PC-3 (cell line): ENCODE measurements around the gene PPP2R3B. TPM values are rescaled to one million over a fixed set of nuclear protein-coding genes. Genes with fewer than 3 reads are reported as not detected.
"Not testable (repeated sequence)": the region's sequence is repeated elsewhere in the genome, so short reads cannot be mapped to it uniquely, and the experiment has no call there.

Experiments used
- ATAC-seq: fragments of 200-7000 bp; cut with Tn5 transposase; 2 replicates; pipeline ENCODE4 v1.9.1; 2020; ENCODE audit warnings: mild to moderate bottlenecking, moderate library complexity
- BruUV-seq: library from RNA; stranded (reverse); fragments of 400-500 nt; replicated peaks from 2 replicates; lab custom pipeline; 2021; lab: Mats Ljungman, UMichigan
- CTCF ChIA-PET: fragments of 300-600 bp; sonication (Branson Sonifier 250); formaldehyde crosslinking; loops from one replicate; lab custom pipeline; 2022; ENCODE audit warnings: antibody characterized with exemption; lab: Charles Lee
- POLR2A ChIA-PET: fragments of 300-600 bp; sonication (Branson Sonifier 250); formaldehyde crosslinking; loops from one replicate; lab custom pipeline; 2022; ENCODE audit warnings: antibody characterized with exemption; ENCODE audit not compliant: unreplicated experiment; lab: Charles Lee
- DNase-seq: peaks from one replicate; pipeline ENCODE4 v3.0.0-alpha.2; 2015
- H2AFZ ChIP-seq: fragments of 300-600 bp; sonication (generic); 2 replicates; pipeline ENCODE4 v1.6.0; 2016; ENCODE audit warnings: antibody characterized with exemption, low read length
- H3F3A ChIP-seq: fragments of 300-600 bp; sonication (generic); one replicate; pipeline ENCODE4 v1.6.0; 2017; ENCODE audit warnings: antibody characterized with exemption, low read length, control low read depth, mild to moderate bottlenecking; ENCODE audit not compliant: unreplicated experiment
- H3K27ac ChIP-seq: fragments of 300-600 bp; sonication (generic); 2 replicates; pipeline ENCODE4 v1.5.1; 2016; ENCODE audit warnings: mild to moderate bottlenecking, low read length
- H3K27me3 ChIP-seq: fragments of 300-600 bp; sonication (generic); 2 replicates; pipeline ENCODE4 v1.6.1; 2016; ENCODE audit warnings: low read length, mixed read lengths
- H3K36me3 ChIP-seq: fragments of 300-600 bp; sonication (generic); 2 replicates; pipeline ENCODE4 v1.6.1; 2016; ENCODE audit warnings: low read depth, mixed run types, low read length, mixed read lengths
- H3K4me1 ChIP-seq: fragments of 300-600 bp; sonication (generic); 2 replicates; pipeline ENCODE4 v1.5.1; 2016; ENCODE audit warnings: low read length; ENCODE audit not compliant: insufficient read depth
- H3K4me2 ChIP-seq: fragments of 300-600 bp; sonication (generic); 2 replicates; pipeline ENCODE4 v1.6.0; 2016; ENCODE audit warnings: low read length
- H3K4me3 ChIP-seq: fragments of 300-600 bp; sonication (generic); 2 replicates; pipeline ENCODE4 v1.5.1; 2016; ENCODE audit warnings: mild to moderate bottlenecking, low read length, mixed read lengths
- H3K79me2 ChIP-seq: fragments of 300-600 bp; sonication (generic); 2 replicates; pipeline ENCODE4 v1.6.1; 2017; ENCODE audit warnings: low read length, mixed read lengths
- H3K9ac ChIP-seq: fragments of 300-600 bp; sonication (generic); 2 replicates; pipeline ENCODE4 v1.6.0; 2016; ENCODE audit warnings: mild to moderate bottlenecking, low read length
- H3K9me2 ChIP-seq: fragments of 300-600 bp; sonication (generic); replicated peaks from 2 replicates; pipeline ENCODE4 v1.6.1; 2016; ENCODE audit warnings: mixed run types, low read length, mixed read lengths
- H3K9me3 ChIP-seq: fragments of 300-600 bp; sonication (generic); 2 replicates; pipeline ENCODE4 v1.6.1; 2016; ENCODE audit warnings: low read length, mixed read lengths
- H4K20me1 ChIP-seq: fragments of 300-600 bp; sonication (generic); 2 replicates; pipeline ENCODE4 v1.6.1; 2016; ENCODE audit warnings: low read length, mixed read lengths
- CTCF ChIP-seq: fragments of 300-600 bp; sonication (generic); conservative IDR thresholded peaks from 2 replicates; pipeline ENCODE4 v1.5.1; 2017; ENCODE audit warnings: antibody characterized with exemption, low read depth, mild to moderate bottlenecking, low read length
- EZH2 ChIP-seq: fragments of 300-600 bp; sonication (generic); IDR thresholded peaks from one replicate; pipeline ENCODE4 v1.6.1; 2017; ENCODE audit warnings: antibody characterized with exemption, mild to moderate bottlenecking, low read length; ENCODE audit not compliant: unreplicated experiment
- EZH2phosphoT487 ChIP-seq: fragments of 300-600 bp; sonication (generic); IDR thresholded peaks from 2 replicates; pipeline ENCODE4 v1.6.1; 2018; ENCODE audit warnings: mild to moderate bottlenecking, antibody characterized with exemption, low read length, borderline replicate concordance
- intact Hi-C: fragments of 100-400 bp; cut with micrococcal nuclease; formaldehyde crosslinking; loops from 2 replicates; pipeline ENCODE4 v1.9.0; 2023
- total RNA-seq: library from RNA; depleted of rRNA; stranded (reverse); fragments of >200 nt; gene quantifications from 2 replicates; pipeline ENCODE4 v1.2.3, GENCODE V29; 2014

Gene PPP2R3B
- total RNA-seq, 1 experiment from 2014 or later, result 35.4 TPM

DNA sequence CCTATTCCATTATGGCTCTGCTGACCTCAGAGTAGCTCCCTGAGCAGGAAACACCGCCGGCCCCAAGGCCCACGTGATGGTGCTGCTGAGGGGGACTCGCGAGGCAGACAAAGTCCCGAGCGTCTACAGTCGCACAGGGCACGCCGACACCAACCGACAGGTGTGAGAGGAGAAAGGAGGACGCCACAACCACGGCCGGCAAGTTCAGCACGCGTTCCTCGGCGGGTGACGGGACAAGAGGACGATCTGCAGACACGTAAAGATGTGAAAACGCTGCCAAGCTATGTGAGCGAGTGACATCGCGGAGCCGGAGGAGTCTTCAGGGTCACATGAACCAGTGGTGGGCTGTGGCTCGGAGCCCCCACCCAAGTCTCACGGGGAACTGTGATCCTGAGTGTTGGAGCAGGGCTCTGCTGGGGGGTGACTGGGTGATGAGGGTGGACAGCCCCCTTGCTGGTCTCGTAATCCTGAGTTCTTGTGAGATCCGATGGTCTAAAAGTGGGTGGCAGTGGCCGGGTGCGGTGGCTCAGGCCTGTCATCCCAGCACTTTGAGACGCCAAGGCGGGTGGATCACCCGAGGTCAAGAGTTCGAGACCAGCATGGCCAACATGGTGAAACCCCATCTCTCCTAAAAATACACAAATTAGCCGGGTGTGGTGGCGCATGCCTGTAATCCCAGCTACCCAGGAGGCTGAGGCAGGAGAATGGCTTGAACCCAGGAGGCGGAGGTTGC lies 34.0 kb downstream of the PPP2R3B start:
- H3K9me2 ChIP-seq, result no peaks in the 10 kb centered on the region
- BruUV-seq, result no TSS peak
- H2AFZ ChIP-seq, result no peak overlapping the region
- no peaks in the 10 kb centered on the region for H3K36me3 ChIP-seq
- H3K27ac ChIP-seq, result no peak overlapping the region
- H4K20me1 ChIP-seq, result no peaks in the 10 kb centered on the region
- DNase-seq (no peak), ATAC-seq (no peak)
- intact Hi-C loops, result no loop called here
- no peak for TF ChIP-seq EZH2
- no peak for TF ChIP-seq CTCF
- no peak for TF ChIP-seq EZH2phosphoT487
- ChIA-PET CTCF (no interaction called here), POLR2A (no interaction called here)
- no peaks in the 10 kb centered on the region for H3K27me3 ChIP-seq
- no peak overlapping the region for H3K4me3 ChIP-seq
- peaks cover 6% of the 10 kb centered on the region for H3K4me1 ChIP-seq
- H3K9ac ChIP-seq, result no peak overlapping the region
- H3K9me3 ChIP-seq, result no peaks in the 10 kb centered on the region
- no peak overlapping the region for H3K4me2 ChIP-seq
- H3K79me2 ChIP-seq, result 0 out of 2 replicates have a peak, but pooled peaks cover 8% of the 10 kb centered on the region
- no peaks in the 10 kb centered on the region for H3F3A ChIP-seq

GRCh38 chrX:352181-352580 lies 34.5 kb downstream of the PPP2R3B start:
- Histone ChIP-seq H4K20me1 (no peaks in the 10 kb centered on the region), H3K27ac (no peak overlapping the region), H3F3A (no peaks in the 10 kb centered on the region), H3K9ac (no peak overlapping the region), H3K79me2 (0 out of 2 replicates have a peak, but pooled peaks cover 8% of the 10 kb centered on the region), H3K9me3 (no peaks in the 10 kb centered on the region), H3K4me2 (no peak overlapping the region), H3K36me3 (no peaks in the 10 kb centered on the region), H3K4me3 (no peak overlapping the region), H3K4me1 (peaks cover under 1% of the 10 kb centered on the region), H2AFZ (no peak overlapping the region), H3K9me2 (no peaks in the 10 kb centered on the region), H3K27me3 (no peaks in the 10 kb centered on the region)
- no TSS peak for BruUV-seq
- DNase-seq (no peak), ATAC-seq (no peak)
- intact Hi-C loops, result no loop called here
- no peak for TF ChIP-seq EZH2phosphoT487
- TF ChIP-seq EZH2, result no peak
- TF ChIP-seq CTCF, result no peak
- ChIA-PET POLR2A (no interaction called here), CTCF (no interaction called here)

GRCh38 chrX:351736-352135 lies 35.0 kb downstream of the PPP2R3B start:
- H3K4me1 ChIP-seq, result no peaks in the 10 kb centered on the region
- H3K36me3 ChIP-seq, result no peaks in the 10 kb centered on the region
- H3K4me3 ChIP-seq, result no peak overlapping the region
- intact Hi-C loops, result no loop called here
- no peaks in the 10 kb centered on the region for H3K27me3 ChIP-seq
- H3K4me2 ChIP-seq, result no peak overlapping the region
- H2AFZ ChIP-seq, result no peak overlapping the region
- H3K9me2 ChIP-seq, result no peaks in the 10 kb centered on the region
- no peak for ATAC-seq
- no peaks in the 10 kb centered on the region for H3F3A ChIP-seq
- no peak for DNase-seq
- H3K79me2 ChIP-seq, result 0 out of 2 replicates have a peak, but pooled peaks cover 8% of the 10 kb centered on the region
- ChIA-PET CTCF (no interaction called here), POLR2A (no interaction called here)
- TF ChIP-seq EZH2 (no peak), CTCF (no peak), EZH2phosphoT487 (no peak)
- no peaks in the 10 kb centered on the region for H3K9me3 ChIP-seq
- H3K27ac ChIP-seq, result no peak overlapping the region
- BruUV-seq, result no TSS peak
- H4K20me1 ChIP-seq, result no peaks in the 10 kb centered on the region
- no peak overlapping the region for H3K9ac ChIP-seq

DNA sequence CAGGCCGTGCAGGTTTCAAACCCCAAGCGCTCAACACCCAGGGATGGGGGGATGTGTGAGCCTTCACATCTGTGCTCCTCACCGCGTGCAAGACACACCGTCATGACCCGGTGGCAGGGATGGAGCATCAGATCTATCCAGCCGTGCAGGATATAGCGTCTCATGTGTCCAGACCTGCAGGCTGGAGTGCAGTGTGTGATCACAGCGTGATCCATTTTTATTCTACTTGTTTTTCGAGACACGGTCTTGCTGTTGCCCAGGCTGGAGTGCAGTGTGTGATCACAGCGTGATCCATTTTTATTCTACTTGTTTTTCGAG lies 35.4 kb downstream of the PPP2R3B start:
- DNase-seq, H3K79me2 ChIP-seq, H3K4me3 ChIP-seq, H3K36me3 ChIP-seq, ATAC-seq, H3K27ac ChIP-seq, BruUV-seq, H3K27me3 ChIP-seq, CTCF ChIA-PET, H3K9ac ChIP-seq, H3K4me1 ChIP-seq, H3F3A ChIP-seq, H3K4me2 ChIP-seq, POLR2A ChIA-PET, intact Hi-C loops, H2AFZ ChIP-seq, H4K20me1 ChIP-seq, H3K9me2 ChIP-seq, H3K9me3 ChIP-seq: not testable (repeated sequence)
